Suprapubic skin (tissue), 3 donors: Measurements from ENCODE around the gene SPRR2F.

Experiments
- POLR2A ChIP-seq, 2 donors: fragments of 450-650 bp; IDR thresholded peaks; one replicate each; pipeline ENCODE4 v1.6.1; 2017; ENCODE audit warnings: antibody characterized with exemption in 2 of 2, mild to moderate bottlenecking in 2 of 2, moderate library complexity in 2 of 2
- TF ChIP-seq, protein P1 (sequence below), 2 donors: fragments of 200-600 bp in 1 of 2; fragments of 450-650 bp in 1 of 2; sonication (generic) in 1 of 2; IDR thresholded peaks; one replicate each; pipeline ENCODE4 v1.5.1; 2016 to 2019; ENCODE audit warnings: antibody characterized with exemption in 2 of 2, mild to moderate bottlenecking in 1 of 2, moderate library complexity in 1 of 2

- no peak for TF ChIP-seq POLR2A (IDR thresholded peaks at IDR 0.05)
- TF ChIP-seq, protein P1, sequence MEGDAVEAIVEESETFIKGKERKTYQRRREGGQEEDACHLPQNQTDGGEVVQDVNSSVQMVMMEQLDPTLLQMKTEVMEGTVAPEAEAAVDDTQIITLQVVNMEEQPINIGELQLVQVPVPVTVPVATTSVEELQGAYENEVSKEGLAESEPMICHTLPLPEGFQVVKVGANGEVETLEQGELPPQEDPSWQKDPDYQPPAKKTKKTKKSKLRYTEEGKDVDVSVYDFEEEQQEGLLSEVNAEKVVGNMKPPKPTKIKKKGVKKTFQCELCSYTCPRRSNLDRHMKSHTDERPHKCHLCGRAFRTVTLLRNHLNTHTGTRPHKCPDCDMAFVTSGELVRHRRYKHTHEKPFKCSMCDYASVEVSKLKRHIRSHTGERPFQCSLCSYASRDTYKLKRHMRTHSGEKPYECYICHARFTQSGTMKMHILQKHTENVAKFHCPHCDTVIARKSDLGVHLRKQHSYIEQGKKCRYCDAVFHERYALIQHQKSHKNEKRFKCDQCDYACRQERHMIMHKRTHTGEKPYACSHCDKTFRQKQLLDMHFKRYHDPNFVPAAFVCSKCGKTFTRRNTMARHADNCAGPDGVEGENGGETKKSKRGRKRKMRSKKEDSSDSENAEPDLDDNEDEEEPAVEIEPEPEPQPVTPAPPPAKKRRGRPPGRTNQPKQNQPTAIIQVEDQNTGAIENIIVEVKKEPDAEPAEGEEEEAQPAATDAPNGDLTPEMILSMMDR (IDR thresholded peaks at IDR 0.05): no peak
Measured at GRCh38 chr1:153127296-153127695, 14.0 kb upstream of the SPRR2F start.
